Gastrocnemius medialis (tissue), 4 donors: ENCODE results near the gene RAB13. TPM values are rescaled to one million over a fixed set of nuclear protein-coding genes. Genes with fewer than 3 reads are reported as not detected.

Source experiments
- ATAC-seq, 2 donors: fragments of 150-250 bp; one replicate each; pipeline ENCODE4 v1.9.1; 2016
- DNase-seq, 2 donors: peaks; one replicate each; pipeline ENCODE4 v3.0.0-alpha.2; 2019
- H3K27ac ChIP-seq, 4 donors: fragments of 200-600 bp; sonication (generic); 1 replicate in 1 of 4; 2 replicates in 3 of 4; pipeline ENCODE4 v1.5.1; 2016 to 2018; ENCODE audit warnings: mild to moderate bottlenecking in 2 of 4, moderate library complexity in 1 of 4
- H3K27me3 ChIP-seq, 3 donors: fragments of 200-600 bp; sonication (generic) in 2 of 3; 1 replicate in 1 of 3; 2 replicates in 2 of 3; pipeline versions ENCODE4 v1.5.1 to v1.6.0; 2016 to 2019; ENCODE audit warnings: mild to moderate bottlenecking in 1 of 3, moderate library complexity in 1 of 3
- H3K36me3 ChIP-seq, 2 donors: fragments of 200-600 bp; sonication (generic) in 1 of 2; one replicate each; pipeline ENCODE4 v1.5.1; 2017 to 2018
- H3K4me1 ChIP-seq, 2 donors: fragments of 200-600 bp; sonication (generic) in 1 of 2; one replicate each; pipeline ENCODE4 v1.5.1; 2016 to 2017; ENCODE audit warnings: mild to moderate bottlenecking in 2 of 2
- H3K4me3 ChIP-seq, 4 donors: fragments of 200-600 bp; sonication (generic) in 3 of 4; 1 replicate in 1 of 4; 2 replicates in 3 of 4; pipeline ENCODE4 v1.5.1; 2016 to 2019; ENCODE audit warnings: mild to moderate bottlenecking in 2 of 4
- H3K9me3 ChIP-seq, 3 donors: fragments of 200-600 bp; sonication (generic) in 2 of 3; 1 replicate in 1 of 3; 2 replicates in 2 of 3; pipeline ENCODE4 v1.5.1; 2016 to 2019
- POLR2A ChIP-seq, 2 donors: fragments of 450-650 bp; IDR thresholded peaks; one replicate each; pipeline ENCODE4 v1.6.1; 2017; ENCODE audit warnings: antibody characterized with exemption in 2 of 2, mild to moderate bottlenecking in 2 of 2, moderate library complexity in 2 of 2
- in situ Hi-C, 4 donors: fragments of 200-750 bp; cut with MboI; loops; one replicate each; pipeline versions ENCODE4 v1.15.0 to v1.8.0; 2017; ENCODE audit warnings: low sequenced_read_pairs in 4 of 4
- intact Hi-C: fragments of 100-400 bp; cut with DNase I; formaldehyde crosslinking; loops from one replicate; pipeline ENCODE4 v1.15.1; 2023; ENCODE audit warnings: low total_unique reads
- total RNA-seq, 4 donors: library from RNA; depleted of rRNA; stranded (reverse); fragments of >200 nt; gene quantifications; one replicate each; pipeline versions ENCODE4 v1.1.0 to v1.2.3, GENCODE V29; 2016
- TF ChIP-seq, protein P1 (sequence below), 5 experiments: fragments of 450-650 bp in 3 of 5; fragments of 200-600 bp in 2 of 5; sonication (generic) in 2 of 5; IDR thresholded peaks in 4 of 5; conservative IDR thresholded peaks in 1 of 5; 1 replicate in 4 of 5; 2 replicates in 1 of 5; pipeline ENCODE4 v1.5.1; 2016 to 2019; ENCODE audit warnings: antibody characterized with exemption in 5 of 5, mild to moderate bottlenecking in 3 of 5, moderate library complexity in 3 of 5

RAB13 gene
- total RNA-seq, 4 donors from 2014 or later: 6.4 to 12.3 (median 9.1) TPM

GRCh38 chr1:153944827-153945117, 41.4 kb downstream of the RAB13 start:
- intact Hi-C loops: no loop called here
- in situ Hi-C loops: loop anchor here in 2 of 4 donors (5.0 to 10.0 kb wide), 2 partner anchors 43 to 150 kb away; partner anchors contain the start of gene RAB13 (in 1 of the 2)
- Histone ChIP-seq H3K27ac (peak overlapping the region; percentile 98 to 99 (median 98)), H3K36me3 (peaks cover 0 to 45% of the 10 kb centered on the region in 2 donors), H3K9me3 (no peaks in the 10 kb centered on the region), H3K4me1 (peaks cover 15 to 31% of the 10 kb centered on the region in 2 donors), H3K27me3 (no peaks in the 10 kb centered on the region), H3K4me3 (peak overlapping the region; percentile 70 to 90 (median 78))
- ATAC-seq (no peak), DNase-seq (no peak)
- TF ChIP-seq POLR2A (IDR thresholded peaks at IDR 0.05): no peak
- TF ChIP-seq, protein P1, sequence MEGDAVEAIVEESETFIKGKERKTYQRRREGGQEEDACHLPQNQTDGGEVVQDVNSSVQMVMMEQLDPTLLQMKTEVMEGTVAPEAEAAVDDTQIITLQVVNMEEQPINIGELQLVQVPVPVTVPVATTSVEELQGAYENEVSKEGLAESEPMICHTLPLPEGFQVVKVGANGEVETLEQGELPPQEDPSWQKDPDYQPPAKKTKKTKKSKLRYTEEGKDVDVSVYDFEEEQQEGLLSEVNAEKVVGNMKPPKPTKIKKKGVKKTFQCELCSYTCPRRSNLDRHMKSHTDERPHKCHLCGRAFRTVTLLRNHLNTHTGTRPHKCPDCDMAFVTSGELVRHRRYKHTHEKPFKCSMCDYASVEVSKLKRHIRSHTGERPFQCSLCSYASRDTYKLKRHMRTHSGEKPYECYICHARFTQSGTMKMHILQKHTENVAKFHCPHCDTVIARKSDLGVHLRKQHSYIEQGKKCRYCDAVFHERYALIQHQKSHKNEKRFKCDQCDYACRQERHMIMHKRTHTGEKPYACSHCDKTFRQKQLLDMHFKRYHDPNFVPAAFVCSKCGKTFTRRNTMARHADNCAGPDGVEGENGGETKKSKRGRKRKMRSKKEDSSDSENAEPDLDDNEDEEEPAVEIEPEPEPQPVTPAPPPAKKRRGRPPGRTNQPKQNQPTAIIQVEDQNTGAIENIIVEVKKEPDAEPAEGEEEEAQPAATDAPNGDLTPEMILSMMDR (IDR thresholded peaks at IDR 0.05 in 4 of 5, conservative IDR thresholded peaks at IDR 0.05 in 1 of 5): no peak

GRCh38 chr1:153944005-153944826, 41.9 kb downstream of the RAB13 start:
- Histone ChIP-seq H3K4me1 (peaks cover 15 to 31% of the 10 kb centered on the region in 2 donors), H3K27ac (peak overlapping the region; percentile 98 to 99 (median 98))

DNA sequence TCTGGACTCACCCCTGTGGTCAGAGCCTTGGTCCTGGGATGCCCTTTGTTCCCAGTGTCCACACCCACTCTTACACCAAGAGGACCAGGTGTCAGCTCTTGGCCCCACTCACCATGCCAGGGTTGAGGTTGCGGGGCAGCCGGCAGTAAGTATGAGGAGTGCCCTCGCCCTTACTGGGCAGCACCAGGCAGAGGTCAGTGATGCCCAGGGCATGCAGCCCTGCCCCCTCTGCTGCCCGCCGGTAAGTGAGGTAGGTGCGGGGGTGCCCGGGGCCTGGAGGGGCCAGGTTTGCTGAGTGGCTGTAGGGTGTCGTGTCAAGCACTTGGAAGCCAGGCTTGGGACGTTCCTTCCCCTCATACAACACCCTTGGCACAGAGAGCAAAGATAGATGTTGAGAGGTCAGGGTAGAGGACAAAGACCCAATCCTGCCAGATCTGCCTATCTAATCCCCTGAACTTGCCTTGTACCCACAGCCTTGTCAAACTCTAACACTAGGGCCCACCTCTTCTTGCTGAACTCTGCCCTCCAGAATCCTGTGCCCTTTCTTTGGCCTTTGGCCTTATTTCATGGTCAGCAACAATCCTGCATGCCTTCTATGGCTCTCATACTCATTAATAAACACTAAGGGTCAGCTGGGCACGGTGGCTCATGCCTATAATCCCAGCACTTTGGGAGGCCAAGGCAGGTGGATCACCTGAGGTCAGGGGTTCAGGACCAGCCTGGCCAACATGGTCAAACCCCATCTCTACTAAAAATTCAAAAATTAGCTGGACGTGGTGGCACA, 43.2 kb downstream of the RAB13 start:
- peaks cover 15 to 31% of the 10 kb centered on the region in 2 donors for H3K4me1 ChIP-seq
- H3K36me3 ChIP-seq: peaks cover 0 to 41% of the 10 kb centered on the region in 2 donors
- no peaks in the 10 kb centered on the region for H3K27me3 ChIP-seq
- in situ Hi-C loops (loop anchor here in 1 of 4 donors (10.0 kb wide), 1 partner anchor 148 kb away; no protein-coding TSS in a partner anchor), intact Hi-C loops (no loop called here)
- peak overlapping the region in 3 of 4 donors; percentile 11 to 18 (median 16) for H3K27ac ChIP-seq
- DNase-seq (no peak), ATAC-seq (no peak)
- no peaks in the 10 kb centered on the region for H3K9me3 ChIP-seq
- H3K4me3 ChIP-seq: no peak overlapping the region
- no peak for TF ChIP-seq POLR2A (IDR thresholded peaks at IDR 0.05)
- TF ChIP-seq, protein P1 (IDR thresholded peaks at IDR 0.05 in 4 of 5, conservative IDR thresholded peaks at IDR 0.05 in 1 of 5): no peak

More at GRCh38 chr1:153944005-153944826, 41.9 kb downstream of the RAB13 start:
- no peak for TF ChIP-seq POLR2A (IDR thresholded peaks at IDR 0.05)
- TF ChIP-seq, protein P1 (IDR thresholded peaks at IDR 0.05 in 4 of 5, conservative IDR thresholded peaks at IDR 0.05 in 1 of 5): no peak
- Histone ChIP-seq H3K36me3 (peaks cover 0 to 44% of the 10 kb centered on the region in 2 donors), H3K27me3 (no peaks in the 10 kb centered on the region), H3K9me3 (no peaks in the 10 kb centered on the region), H3K4me3 (peak overlapping the region in 2 of 4 donors; percentile 70 to 81)
- in situ Hi-C loops (loop anchor here in 1 of 4 donors (10.0 kb wide), 1 partner anchor 149 kb away; no protein-coding TSS in a partner anchor), intact Hi-C loops (no loop called here)
- no peak for DNase-seq
- no peak for ATAC-seq

- H3K4me1 ChIP-seq: peaks cover 14 to 30% of the 10 kb centered on the region in 2 donors
- intact Hi-C loops (no loop called here), in situ Hi-C loops (loop anchor here in 1 of 4 donors (10.0 kb wide), 1 partner anchor 147 kb away; no protein-coding TSS in a partner anchor)
- no peak overlapping the region for H3K27ac ChIP-seq
- no peaks in the 10 kb centered on the region for H3K27me3 ChIP-seq
- H3K4me3 ChIP-seq: no peak overlapping the region
- H3K9me3 ChIP-seq: no peaks in the 10 kb centered on the region
- H3K36me3 ChIP-seq: peaks cover 4 to 45% of the 10 kb centered on the region in 2 donors
- no peak for TF ChIP-seq POLR2A (IDR thresholded peaks at IDR 0.05)
- TF ChIP-seq, protein P1 (IDR thresholded peaks at IDR 0.05 in 4 of 5, conservative IDR thresholded peaks at IDR 0.05 in 1 of 5): no peak
- DNase-seq (no peak), ATAC-seq (no peak)
Observed at GRCh38 chr1:153941826-153942725, 44.1 kb downstream of the RAB13 start.
